ENCODE measurements around the gene TCEA2. TPM values are rescaled to one million over a fixed set of nuclear protein-coding genes. Genes with fewer than 3 reads are reported as not detected.
"Not testable (repeated sequence)": the region's sequence is repeated elsewhere in the genome, so short reads cannot be mapped to it uniquely, and the experiment has no call there.

The TCEA2 gene
- total RNA-seq, 1 donor: 6.0 TPM

- H3K27me3 ChIP-seq (ENCODE audit: insufficient read depth, low read length); H3K9me3 ChIP-seq (ENCODE audit: low read depth, low read length); H3K4me1 ChIP-seq (ENCODE audit: insufficient read depth, low read length); H3K4me3 ChIP-seq (ENCODE audit: low read length): not testable (repeated sequence)
Measured at GRCh38 chr20:64117432-64117777, 54.4 kb downstream of the TCEA2 start.

GRCh38 chr20:64119301-64119680 is 56.3 kb downstream of the TCEA2 start:
- Histone ChIP-seq H3K9me3 (ENCODE audit: low read depth, low read length) (no peaks in the 10 kb centered on the region), H3K27me3 (ENCODE audit: insufficient read depth, low read length) (no peaks in the 10 kb centered on the region), H3K4me3 (ENCODE audit: low read length) (no peak overlapping the region)

GRCh38 chr20:64119681-64120341 is 56.8 kb downstream of the TCEA2 start:
- H3K4me3 ChIP-seq (ENCODE audit: low read length): no peak overlapping the region
- H3K27me3 ChIP-seq (ENCODE audit: insufficient read depth, low read length): no peaks in the 10 kb centered on the region
- H3K4me1 ChIP-seq (ENCODE audit: insufficient read depth, low read length): peaks cover 8% of the 10 kb centered on the region
- no peaks in the 10 kb centered on the region for H3K9me3 ChIP-seq (ENCODE audit: low read depth, low read length)

More at GRCh38 chr20:64119301-64119680, 56.3 kb downstream of the TCEA2 start:
- H3K4me1 ChIP-seq (ENCODE audit: insufficient read depth, low read length): peaks cover 8% of the 10 kb centered on the region

GRCh38 chr20:64121586-64121985 is 58.6 kb downstream of the TCEA2 start:
- H3K27me3 ChIP-seq (ENCODE audit: insufficient read depth, low read length): no peaks in the 10 kb centered on the region
- H3K9me3 ChIP-seq (ENCODE audit: low read depth, low read length): no peaks in the 10 kb centered on the region
- H3K4me1 ChIP-seq (ENCODE audit: insufficient read depth, low read length): peaks cover 8% of the 10 kb centered on the region
- H3K4me3 ChIP-seq (ENCODE audit: low read length): no peak overlapping the region

Other genes with a start within 250 kb of the TCEA2 start
- 2.1 TPM for gene ZBTB46, start 231.9 kb upstream of the TCEA2 start, total RNA-seq
- gene ABHD16B, start 201.7 kb upstream of the TCEA2 start, total RNA-seq: not detected
- 54.8 TPM for gene TPD52L2, start 197.9 kb upstream of the TCEA2 start, total RNA-seq
- 26.0 TPM for gene DNAJC5, start 168.1 kb upstream of the TCEA2 start, total RNA-seq
- gene UCKL1, start 106.8 kb upstream of the TCEA2 start, total RNA-seq: 16.9 TPM
- 5.5 TPM for gene ZNF512B, start 93.3 kb upstream of the TCEA2 start, total RNA-seq
- 2.3 TPM for gene SAMD10, start 83.6 kb upstream of the TCEA2 start, total RNA-seq
- gene PRPF6, start 82.1 kb upstream of the TCEA2 start, total RNA-seq: 36.6 TPM
- gene C20orf204, start 27.0 kb upstream of the TCEA2 start, total RNA-seq: 2.9 TPM
- not detected for gene SOX18, start 13.6 kb upstream of the TCEA2 start, total RNA-seq
- gene RGS19, start 16.3 kb downstream of the TCEA2 start, total RNA-seq: 33.6 TPM
- 1.3 TPM for gene OPRL1, start 16.9 kb downstream of the TCEA2 start, total RNA-seq
- gene LKAAEAR1, start 21.2 kb downstream of the TCEA2 start, total RNA-seq: 0.42 TPM
- gene NPBWR2, start 44.4 kb downstream of the TCEA2 start, total RNA-seq: not detected
- not detected for gene MYT1, start 101.3 kb downstream of the TCEA2 start, total RNA-seq
- 57.8 TPM for gene PCMTD2, start 192.6 kb downstream of the TCEA2 start, total RNA-seq

Measured in mononuclear cell (primary cell).